A549 treated with RU486 at 1 μM for 4 hours (cell line): ENCODE measurements around the gene KCNA4. TPM values are rescaled to one million over a fixed set of nuclear protein-coding genes. Genes with fewer than 3 reads are reported as not detected.

Source experiments
- total RNA-seq: library from RNA; stranded (reverse); fragments of 200-300 nt; extraction: Qiagen RNA extraction; gene quantifications from 5 replicates; pipeline ENCODE4 v1.2.3, GENCODE V29; 2022; ENCODE audit warnings: low read depth

Gene KCNA4
- not detected in 5 replicates for total RNA-seq

GRCh38 chr11:30016588-30017363 lies at the start of gene KCNA4:
KCNA4 (minus strand) TSS chr11:30017030; CDS start chr11:30012678, 4,352 bp downstream.

Other genes starting within 250 kb of the KCNA4 start
- not detected in 5 replicates for gene FSHB, start 214.0 kb upstream of the KCNA4 start, total RNA-seq